Nephron progenitor cell (in vitro differentiated cells): Measurements from ENCODE around the gene COL9A1.
"Not testable (repeated sequence)": the region's sequence is repeated elsewhere in the genome, so short reads cannot be mapped to it uniquely, and the experiment has no call there.

Experiments
- DNase-seq: peaks from one replicate; pipeline ENCODE4 v3.0.0; 2021
- H3K27ac Mint-ChIP-seq: 2 replicates; pipeline ENCODE4 v1.8.0; 2021; ENCODE audit warnings: mild to moderate bottlenecking, moderate library complexity, mixed read lengths
- H3K27me3 Mint-ChIP-seq: 2 replicates; pipeline ENCODE4 v1.8.0; 2021; ENCODE audit warnings: mild to moderate bottlenecking, low read depth, mixed read lengths; ENCODE audit not compliant: poor library complexity
- H3K36me3 Mint-ChIP-seq: 2 replicates; pipeline ENCODE4 v1.8.0; 2021; ENCODE audit warnings: low read depth, mixed read lengths
- H3K4me1 Mint-ChIP-seq: 2 replicates; pipeline ENCODE4 v1.8.0; 2021; ENCODE audit warnings: mixed read lengths
- H3K4me3 Mint-ChIP-seq: 2 replicates; pipeline ENCODE4 v1.8.0; 2021; ENCODE audit warnings: mild to moderate bottlenecking, moderate library complexity, mixed read lengths
- H3K9me3 Mint-ChIP-seq: 2 replicates; pipeline ENCODE4 v1.8.0; 2021; ENCODE audit warnings: mild to moderate bottlenecking, moderate library complexity, mixed read lengths
- TF ChIP-seq, protein P1 (sequence below): fragments of 200-600 bp; sonication (generic); IDR thresholded peaks from 2 replicates; pipeline ENCODE4 v1.5.0; 2021; ENCODE audit warnings: antibody characterized with exemption

Gene COL9A1

DNA sequence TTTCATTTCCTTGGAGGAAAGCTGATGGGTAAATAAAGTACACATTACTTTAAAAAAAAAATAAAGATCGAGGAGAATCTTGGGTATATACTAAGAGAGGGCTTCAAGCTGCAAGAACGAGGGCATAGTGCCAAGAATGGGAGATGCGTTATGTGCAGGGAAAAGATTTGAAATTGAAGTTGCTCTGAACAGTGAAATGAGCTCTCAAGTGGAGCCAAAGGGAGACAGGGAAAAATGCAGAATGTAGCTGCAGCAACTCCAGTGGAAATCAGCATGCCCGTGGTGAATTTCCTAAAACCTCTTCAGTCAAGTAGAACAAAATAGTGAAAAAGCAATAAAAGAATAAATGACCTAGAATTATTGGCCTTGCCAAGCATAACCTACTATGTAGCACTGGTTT lies 11.4 kb upstream of the COL9A1 start:
- no peak for DNase-seq
- Mint-ChIP-seq H3K4me1 (peaks cover 8% of the 10 kb centered on the region), H3K9me3 (peaks cover 32% of the 10 kb centered on the region), H3K27me3 (peaks cover 7% of the 10 kb centered on the region), H3K36me3 (no peaks in the 10 kb centered on the region), H3K4me3 (no peak overlapping the region), H3K27ac (peak overlapping the region; percentile 29)
- TF ChIP-seq, protein P1, sequence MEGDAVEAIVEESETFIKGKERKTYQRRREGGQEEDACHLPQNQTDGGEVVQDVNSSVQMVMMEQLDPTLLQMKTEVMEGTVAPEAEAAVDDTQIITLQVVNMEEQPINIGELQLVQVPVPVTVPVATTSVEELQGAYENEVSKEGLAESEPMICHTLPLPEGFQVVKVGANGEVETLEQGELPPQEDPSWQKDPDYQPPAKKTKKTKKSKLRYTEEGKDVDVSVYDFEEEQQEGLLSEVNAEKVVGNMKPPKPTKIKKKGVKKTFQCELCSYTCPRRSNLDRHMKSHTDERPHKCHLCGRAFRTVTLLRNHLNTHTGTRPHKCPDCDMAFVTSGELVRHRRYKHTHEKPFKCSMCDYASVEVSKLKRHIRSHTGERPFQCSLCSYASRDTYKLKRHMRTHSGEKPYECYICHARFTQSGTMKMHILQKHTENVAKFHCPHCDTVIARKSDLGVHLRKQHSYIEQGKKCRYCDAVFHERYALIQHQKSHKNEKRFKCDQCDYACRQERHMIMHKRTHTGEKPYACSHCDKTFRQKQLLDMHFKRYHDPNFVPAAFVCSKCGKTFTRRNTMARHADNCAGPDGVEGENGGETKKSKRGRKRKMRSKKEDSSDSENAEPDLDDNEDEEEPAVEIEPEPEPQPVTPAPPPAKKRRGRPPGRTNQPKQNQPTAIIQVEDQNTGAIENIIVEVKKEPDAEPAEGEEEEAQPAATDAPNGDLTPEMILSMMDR: no peak

DNA sequence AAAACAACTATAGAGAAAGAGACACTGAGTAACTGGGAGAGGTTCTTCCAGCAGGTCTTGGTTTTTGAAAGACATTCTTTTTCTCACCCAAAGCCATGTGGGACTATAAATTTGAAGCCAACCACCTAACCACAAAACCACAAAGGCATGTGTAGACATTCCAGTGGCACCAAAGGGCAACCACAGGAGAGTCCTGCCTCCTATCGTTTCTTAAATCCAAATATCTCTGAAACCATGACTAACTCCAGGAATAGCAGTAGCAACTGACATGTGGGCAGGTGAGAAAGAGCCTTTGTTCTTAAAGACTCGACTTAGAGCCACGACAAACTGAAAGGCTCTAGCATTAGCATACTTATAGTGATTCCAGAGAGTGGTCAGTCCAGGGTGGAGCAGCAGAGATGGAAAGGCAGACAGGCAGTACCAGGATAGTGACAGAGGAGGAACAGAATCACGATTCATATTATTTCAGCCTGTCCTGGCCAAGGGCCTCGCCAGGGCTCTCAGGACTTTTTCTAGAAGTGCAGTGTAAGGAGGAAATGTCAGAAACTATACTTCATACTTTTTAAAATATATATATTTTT lies 9.4 kb upstream of the COL9A1 start:
- Mint-ChIP-seq H3K4me1 (peaks cover 8% of the 10 kb centered on the region), H3K27me3 (peaks cover 4% of the 10 kb centered on the region), H3K27ac (no peak overlapping the region), H3K4me3 (no peak overlapping the region), H3K9me3 (peaks cover 11% of the 10 kb centered on the region), H3K36me3 (no peaks in the 10 kb centered on the region)
- TF ChIP-seq, protein P1: no peak
- DNase-seq: no peak

DNA sequence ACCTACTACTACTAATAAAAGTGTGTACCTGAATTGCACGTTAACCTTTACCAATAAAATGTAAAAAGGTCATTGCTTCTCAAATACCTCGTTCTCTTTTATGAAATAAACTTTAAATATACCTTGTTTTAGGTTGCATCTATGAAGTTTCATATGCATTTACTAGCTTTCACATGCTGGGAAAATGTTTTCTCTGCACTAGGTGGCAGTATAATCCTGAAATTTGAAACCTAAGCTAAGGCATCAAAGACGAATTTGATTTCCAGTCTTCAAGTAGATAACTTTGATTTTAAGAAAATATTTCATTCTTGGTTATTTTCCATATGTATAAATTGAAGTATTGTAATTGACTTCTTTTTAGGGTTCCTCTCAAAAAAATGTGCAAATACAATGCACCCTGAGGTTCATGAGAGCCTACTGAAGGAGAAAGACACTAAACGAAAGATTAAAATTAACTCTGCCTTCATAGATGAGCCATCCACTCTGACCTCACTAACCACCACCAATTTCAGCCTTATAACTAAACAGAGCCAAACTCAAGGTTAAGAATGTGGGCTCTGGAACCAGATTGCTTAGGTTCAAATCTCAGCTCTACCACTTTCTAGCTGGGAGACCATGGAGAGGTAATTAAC lies 7.3 kb upstream of the COL9A1 start:
- Mint-ChIP-seq H3K27ac (no peak overlapping the region), H3K4me1 (peaks cover 8% of the 10 kb centered on the region)
- TF ChIP-seq, protein P1: peak; percentile 69

DNA sequence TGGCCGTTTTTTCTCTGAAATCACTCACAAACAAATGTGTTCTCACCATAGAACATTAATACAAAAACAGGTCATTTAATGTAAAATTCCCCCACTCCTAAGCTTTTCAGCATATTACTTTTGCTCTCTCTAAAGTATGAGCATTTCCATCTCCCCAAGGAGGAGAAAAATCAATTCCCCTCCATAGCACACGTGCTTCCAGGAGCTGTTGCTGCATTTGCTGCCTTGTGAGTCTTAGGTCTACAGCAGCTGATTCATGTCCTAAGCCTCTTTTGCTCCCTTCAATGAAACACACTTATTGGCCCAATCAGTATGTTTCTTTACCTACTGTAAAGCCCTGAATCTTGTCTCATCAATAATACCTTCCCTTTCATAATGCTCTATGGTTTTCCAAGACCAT lies 6.4 kb upstream of the COL9A1 start:
- H3K27me3 Mint-ChIP-seq: peaks cover 16% of the 10 kb centered on the region
- TF ChIP-seq, protein P1: no peak
- no peak for DNase-seq
- no peak overlapping the region for H3K4me3 Mint-ChIP-seq
- H3K36me3 Mint-ChIP-seq: no peaks in the 10 kb centered on the region
- no peak overlapping the region for H3K27ac Mint-ChIP-seq
- H3K9me3 Mint-ChIP-seq: no peaks in the 10 kb centered on the region
- H3K4me1 Mint-ChIP-seq: peaks cover 13% of the 10 kb centered on the region

More for the DNA sequence above, 7.3 kb upstream of the COL9A1 start:
- Mint-ChIP-seq H3K4me3 (no peak overlapping the region), H3K27me3 (peaks cover 13% of the 10 kb centered on the region), H3K36me3 (no peaks in the 10 kb centered on the region), H3K9me3 (no peaks in the 10 kb centered on the region)
- no peak for DNase-seq

DNA sequence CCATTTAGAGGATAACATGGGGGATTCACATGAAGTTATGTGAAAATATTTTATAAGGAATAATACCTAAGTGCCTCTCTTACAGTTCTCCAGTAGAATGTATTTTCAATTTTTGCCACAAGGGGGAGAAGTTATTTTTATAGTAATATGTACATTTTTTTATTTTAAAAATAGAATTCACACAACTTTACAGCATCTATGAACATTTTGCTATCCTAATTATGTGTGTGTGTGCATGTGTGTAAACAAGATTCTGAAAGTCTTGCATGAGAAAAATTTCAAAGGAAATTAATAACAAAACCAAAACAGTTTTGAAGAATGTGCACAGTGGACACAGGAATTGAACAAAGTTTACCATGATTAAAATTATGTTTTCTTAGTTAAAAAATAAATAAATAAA lies 5.3 kb upstream of the COL9A1 start:
- H3K4me3 Mint-ChIP-seq, H3K27ac Mint-ChIP-seq, H3K9me3 Mint-ChIP-seq, H3K36me3 Mint-ChIP-seq, DNase-seq, H3K4me1 Mint-ChIP-seq: not testable (repeated sequence)
- H3K27me3 Mint-ChIP-seq: peaks cover 18% of the 10 kb centered on the region

DNA sequence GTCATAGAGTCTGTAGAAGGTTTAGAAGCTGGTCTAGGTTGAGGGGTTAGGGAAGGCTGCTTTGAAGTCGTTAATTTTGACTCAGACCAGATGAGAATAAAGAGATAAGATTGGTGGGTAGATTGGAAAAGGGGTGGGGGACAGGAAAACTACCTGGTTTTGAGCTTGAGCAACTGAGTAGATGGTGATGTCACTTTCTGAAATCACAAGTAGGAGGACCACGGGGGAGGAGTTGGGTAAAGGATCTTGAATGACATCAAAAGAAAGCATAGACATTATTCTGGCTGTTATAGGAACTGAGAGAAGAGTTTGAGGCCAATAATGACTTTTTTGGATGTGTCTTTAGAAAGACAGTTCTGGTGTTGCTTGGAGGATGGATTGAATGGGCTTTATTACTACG lies 4.1 kb upstream of the COL9A1 start:
- TF ChIP-seq, protein P1: no peak
- no peaks in the 10 kb centered on the region for H3K36me3 Mint-ChIP-seq
- peaks cover 6% of the 10 kb centered on the region for H3K4me1 Mint-ChIP-seq
- H3K27ac Mint-ChIP-seq: no peak overlapping the region
- no peak overlapping the region for H3K4me3 Mint-ChIP-seq
- DNase-seq: no peak
- no peaks in the 10 kb centered on the region for H3K9me3 Mint-ChIP-seq
- peaks cover 23% of the 10 kb centered on the region for H3K27me3 Mint-ChIP-seq
